GM23248 (cell line): ENCODE results near the gene C3AR1. TPM values are rescaled to one million over a fixed set of nuclear protein-coding genes. Genes with fewer than 3 reads are reported as not detected.
A peak's percentile ranks its signal among the peaks of the same experiment; 100 is the strongest.
"Not testable (repeated sequence)": the region's sequence is repeated elsewhere in the genome, so short reads cannot be mapped to it uniquely, and the experiment has no call there.

Experiments
- DNase-seq: peaks from one replicate; pipeline ENCODE4 v3.0.0-alpha.2; 2015
- H2AFZ ChIP-seq: fragments of 200-600 bp; sonication (generic); 2 replicates; pipeline ENCODE4 v1.6.1; 2016; ENCODE audit warnings: antibody characterized with exemption
- H3F3A ChIP-seq: fragments of 200-600 bp; sonication (generic); 2 replicates; pipeline ENCODE4 v1.6.1; 2016; ENCODE audit warnings: mild to moderate bottlenecking, antibody characterized with exemption, mixed run types; ENCODE audit not compliant: insufficient read depth
- H3K27ac ChIP-seq: fragments of 200-600 bp; sonication (generic); 2 replicates; pipeline ENCODE4 v1.5.1; 2016; ENCODE audit warnings: mild to moderate bottlenecking
- H3K27me3 ChIP-seq: fragments of 200-600 bp; sonication (generic); replicated peaks from 2 replicates; pipeline ENCODE4 v1.6.1; 2016; ENCODE audit warnings: mild to moderate bottlenecking; ENCODE audit not compliant: insufficient read depth
- H3K36me3 ChIP-seq: fragments of 200-600 bp; sonication (generic); 2 replicates; pipeline ENCODE4 v1.6.1; 2016; ENCODE audit warnings: low read depth, mild to moderate bottlenecking
- H3K4me1 ChIP-seq: fragments of 200-600 bp; sonication (generic); 2 replicates; pipeline ENCODE4 v1.6.1; 2016; ENCODE audit warnings: mild to moderate bottlenecking; ENCODE audit not compliant: insufficient read depth
- H3K4me2 ChIP-seq: fragments of 200-600 bp; sonication (generic); one replicate; pipeline ENCODE4 v1.6.1; 2016; ENCODE audit warnings: mild to moderate bottlenecking; ENCODE audit not compliant: unreplicated experiment
- H3K4me3 ChIP-seq: fragments of 200-600 bp; sonication (generic); 2 replicates; pipeline ENCODE4 v1.5.1; 2016; ENCODE audit warnings: mild to moderate bottlenecking
- H3K79me2 ChIP-seq: fragments of 200-600 bp; sonication (generic); 2 replicates; pipeline ENCODE4 v1.6.1; 2016; ENCODE audit warnings: mild to moderate bottlenecking; ENCODE audit not compliant: insufficient read depth
- H3K9ac ChIP-seq: fragments of 200-600 bp; sonication (generic); 2 replicates; pipeline ENCODE4 v1.6.1; 2016; ENCODE audit warnings: mild to moderate bottlenecking
- H3K9me2 ChIP-seq: fragments of 200-600 bp; sonication (generic); 2 replicates; pipeline ENCODE4 v1.6.1; 2016; ENCODE audit warnings: mixed run types, mild to moderate bottlenecking, moderate library complexity; ENCODE audit not compliant: insufficient read depth
- H3K9me3 ChIP-seq: fragments of 200-600 bp; sonication (generic); one replicate; pipeline ENCODE4 v1.6.1; 2017; ENCODE audit warnings: low read depth
- H4K20me1 ChIP-seq: fragments of 200-600 bp; sonication (generic); 2 replicates; pipeline ENCODE4 v1.6.0; 2016; ENCODE audit not compliant: insufficient read depth
- EZH2 ChIP-seq: fragments of 200-600 bp; sonication (generic); IDR thresholded peaks from 2 replicates; pipeline ENCODE4 v1.6.1; 2018; ENCODE audit warnings: antibody characterized with exemption, mild to moderate bottlenecking; ENCODE audit not compliant: insufficient read depth, poor library complexity, severe bottlenecking
- EZH2phosphoT487 ChIP-seq: fragments of 200-600 bp; sonication (generic); IDR thresholded peaks from 2 replicates; pipeline ENCODE4 v1.6.1; 2018; ENCODE audit warnings: antibody characterized with exemption, moderate library complexity, mild to moderate bottlenecking, low read depth; ENCODE audit not compliant: insufficient read depth
- WGBS, 2 experiments: methylation state at CpG; one replicate each; pipeline ENCODE4 v1.1.6; 2015 to 2017; ENCODE audit warnings: low lambda C conversion rate in 2 of 2, low coverage in 1 of 2; ENCODE audit errors: missing lambda C conversion rate in 2 of 2; 5-methylcytosine and 5-hydroxymethylcytosine counted together
- in situ Hi-C: fragments of 300-500 bp; cut with MboI; formaldehyde crosslinking; loops from 2 replicates; pipeline ENCODE4 v1.15.0; 2020
- polyA plus RNA-seq: library from polyadenylated mRNA; unstranded; fragments of >200 nt; fragmentation: Nextera tagmentation; extraction: Ambion mirVana; gene quantifications from 2 replicates; pipeline ENCODE4 v1.2.1, GENCODE V29; 2016
- total RNA-seq: library from RNA; depleted of rRNA; stranded (reverse); fragments of >200 nt; shearing (Covaris generic); gene quantifications from 2 replicates; pipeline ENCODE4 v1.2.3, GENCODE V29; 2014; rRNA removed

The C3AR1 gene
- total RNA-seq = not detected in 2 replicates
- polyA plus RNA-seq = 0.24 TPM in 1 of 2 replicates, not detected in the other

- Histone ChIP-seq H3K36me3 (no peaks in the 10 kb centered on the region), H3K9me3 (no peaks in the 10 kb centered on the region), H3K79me2 (no peaks in the 10 kb centered on the region), H3K9ac (no peak within 1 kb of the TSS), H3K9me2 (no peaks in the 10 kb centered on the region), H4K20me1 (no peaks in the 10 kb centered on the region), H3K4me2 (peak within 1 kb of the TSS; percentile 23), H3F3A (peaks cover 14% of the 10 kb centered on the region; the same call in 1 of the 2 replicates), H3K4me3 (no peak within 1 kb of the TSS), H3K27me3 (no peaks in the 10 kb centered on the region), H3K4me1 (peaks cover 6% of the 10 kb centered on the region), H3K27ac (0 out of 2 replicates have a peak within 1 kb of the TSS, but pooled peaks have one; percentile 14), H2AFZ (peak within 1 kb of the TSS; percentile 61)
- 24 to 50% methylated on average over 2 of the region's 2 CpGs for WGBS, 2 experiments
- peak; percentile 70 for DNase-seq
- TF ChIP-seq EZH2 = no peak
- no peak for TF ChIP-seq EZH2phosphoT487
- in situ Hi-C loops = no loop called here
Measured at GRCh38 chr12:8065991-8066594, at the start of gene C3AR1. Gene C3AR1, minus strand, starts transcription at chr12:8066359. Its CDS starts 6,174 bp downstream, at chr12:8060185.

DNA sequence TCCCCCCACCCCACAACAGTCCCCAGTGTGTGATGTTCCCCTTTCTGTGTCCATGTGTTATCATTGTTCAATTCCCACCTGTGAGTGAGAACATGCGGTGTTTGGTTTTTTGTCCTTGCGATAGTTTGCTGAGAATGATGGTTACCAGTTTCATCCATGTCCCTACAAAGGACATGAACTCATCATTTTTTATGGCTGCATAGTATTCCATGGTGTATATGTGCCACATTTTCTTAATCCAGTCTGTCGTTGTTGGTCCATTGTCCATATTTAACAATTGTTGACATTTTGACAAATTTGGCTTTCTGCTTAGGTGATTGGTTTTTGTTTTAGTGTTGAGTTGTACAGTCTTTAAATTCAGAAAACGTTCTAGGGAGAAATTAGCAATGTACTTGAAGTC, 47.0 kb upstream of the C3AR1 start:
- in situ Hi-C loops = not testable (repeated sequence)

GRCh38 chr12:8108808-8109398, 42.7 kb upstream of the C3AR1 start:
- Histone ChIP-seq H3F3A (no peaks in the 10 kb centered on the region), H3K9me3 (no peaks in the 10 kb centered on the region), H3K9me2 (no peaks in the 10 kb centered on the region), H3K4me3 (0 out of 2 replicates have a peak overlapping the region, but pooled peaks have one; percentile 20), H3K4me1 (no peaks in the 10 kb centered on the region), H2AFZ (peak overlapping the region; percentile 80), H3K9ac (peak overlapping the region; percentile 71), H3K79me2 (no peaks in the 10 kb centered on the region), H3K27me3 (no peaks in the 10 kb centered on the region), H3K27ac (no peak overlapping the region), H4K20me1 (no peaks in the 10 kb centered on the region), H3K4me2 (peak overlapping the region; percentile 62), H3K36me3 (0 out of 2 replicates have a peak, but pooled peaks cover 8% of the 10 kb centered on the region)
- in situ Hi-C loops = loop anchor here (10.0 kb wide), 1 partner anchor 126 kb away; no protein-coding TSS in a partner anchor
- 4% methylated on average over 3 of the region's 3 CpGs for WGBS, 2 experiments
- TF ChIP-seq EZH2phosphoT487 (no peak), EZH2 (no peak)
- peak; percentile 79 for DNase-seq

More for the DNA sequence above, 47.0 kb upstream of the C3AR1 start:
- H2AFZ ChIP-seq, H3K27ac ChIP-seq, H4K20me1 ChIP-seq, H3K9ac ChIP-seq, H3K27me3 ChIP-seq, H3K4me1 ChIP-seq, H3K4me2 ChIP-seq, DNase-seq, H3K79me2 ChIP-seq, H3K4me3 ChIP-seq, H3K36me3 ChIP-seq, H3K9me3 ChIP-seq, H3K9me2 ChIP-seq, H3F3A ChIP-seq: not testable (repeated sequence)
- WGBS, 2 experiments = 78 to 89% methylated on average over 4 of the region's 4 CpGs

- Histone ChIP-seq H3K9me3 (no peaks in the 10 kb centered on the region), H4K20me1 (no peaks in the 10 kb centered on the region), H3K9me2 (no peaks in the 10 kb centered on the region), H3K9ac (no peak overlapping the region), H3K4me2 (no peak overlapping the region), H3K4me1 (no peaks in the 10 kb centered on the region), H3K79me2 (no peaks in the 10 kb centered on the region), H3K27ac (no peak overlapping the region), H2AFZ (no peak overlapping the region), H3K27me3 (no peaks in the 10 kb centered on the region), H3K4me3 (no peak overlapping the region), H3F3A (no peaks in the 10 kb centered on the region), H3K36me3 (peaks cover 28% of the 10 kb centered on the region)
- TF ChIP-seq EZH2phosphoT487 (no peak), EZH2 (no peak)
- in situ Hi-C loops = no loop called here
- no peak for DNase-seq
- 95 to 98% methylated on average over 3 of the region's 3 CpGs for WGBS, 2 experiments
Measured at GRCh38 chr12:8099235-8099634, 33.1 kb upstream of the C3AR1 start.
